BJ (cell line): ENCODE data around the gene HSD3B7. TPM values are rescaled to one million over a fixed set of nuclear protein-coding genes. Genes with fewer than 3 reads are reported as not detected.

ENCODE experiments used
- CTCF ChIA-PET: fragments of 350-600 bp; formaldehyde crosslinking; extraction: SDS; loops from one replicate; lab custom pipeline; 2021; ENCODE audit warnings: antibody characterized with exemption, inconsistent platforms; lab: Yijun Ruan, JAX
- POLR2A ChIA-PET: fragments of 300-600 bp; sonication (Branson Sonifier 250); formaldehyde crosslinking; extraction: SDS; loops from one replicate; lab custom pipeline; 2021; ENCODE audit warnings: antibody characterized with exemption; lab: Charles Lee
- DNase-seq: peaks from one replicate; pipeline ENCODE4 v3.0.0-alpha.2; 2011; ENCODE audit warnings: low read depth
- H3K27me3 ChIP-seq: 2 replicates; pipeline ENCODE4 v1.6.0; 2011; ENCODE audit warnings: low read length; ENCODE audit not compliant: control insufficient read depth, insufficient read depth
- H3K36me3 ChIP-seq: 2 replicates; pipeline ENCODE4 v1.5.1; 2011; ENCODE audit warnings: low read length; ENCODE audit not compliant: control insufficient read depth, insufficient read depth
- H3K4me3 ChIP-seq: 2 replicates; pipeline ENCODE4 v1.5.1; 2011; ENCODE audit warnings: low read depth, mild to moderate bottlenecking, control low read depth, low read length
- polyA plus RNA-seq: library from polyadenylated mRNA; depleted of rRNA; stranded (reverse); fragments of >200 nt; gene quantifications from 2 replicates; pipeline ENCODE4 v1.2.3, GENCODE V29; 2011
- TF ChIP-seq, protein P1 (sequence below): IDR thresholded peaks from 2 replicates; pipeline ENCODE4 v1.5.1; 2011; ENCODE audit warnings: low read depth, mild to moderate bottlenecking, control low read depth, inconsistent platforms, low read length, moderate library complexity; ENCODE audit not compliant: insufficient read depth

Gene HSD3B7
- polyA plus RNA-seq, 1 experiment = 25.0 TPM

DNA sequence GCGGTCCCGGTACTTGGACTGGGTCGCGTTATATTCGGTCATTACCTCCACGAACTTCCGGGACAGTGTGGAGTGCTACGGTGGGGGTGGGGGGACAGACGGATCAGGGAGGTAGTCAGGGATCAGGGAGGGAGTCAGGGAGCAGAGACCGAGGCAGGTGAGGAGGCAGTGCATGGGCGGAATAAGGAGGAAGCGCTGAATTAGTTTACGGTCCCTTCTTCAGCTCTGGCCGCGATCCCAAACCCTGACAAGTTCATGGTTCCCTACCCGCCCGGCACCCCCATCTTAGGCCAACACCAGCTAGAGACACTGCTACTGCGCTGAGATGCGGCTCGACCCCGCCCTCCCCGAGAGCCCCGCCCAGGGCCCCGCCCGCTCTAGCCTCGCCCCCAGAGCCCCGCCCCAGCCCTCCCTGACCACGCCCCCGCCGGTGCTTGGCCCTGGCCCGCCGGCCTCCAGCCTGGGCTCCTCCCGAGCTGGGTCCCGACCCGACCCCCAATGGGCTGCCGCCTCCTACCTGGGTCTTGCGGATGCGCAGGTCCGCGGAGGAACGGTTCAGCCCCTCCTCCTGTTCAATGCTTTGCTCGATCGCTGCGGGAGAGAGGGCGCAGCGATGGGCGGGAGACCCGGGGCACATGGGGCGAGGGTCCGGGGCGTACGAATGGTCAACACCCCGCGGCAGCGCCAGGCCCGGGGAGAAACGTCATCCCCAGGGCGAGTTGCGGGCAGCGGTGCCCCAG lies 12.1 kb downstream of the HSD3B7 start:
- Histone ChIP-seq H3K36me3 (no peaks in the 10 kb centered on the region), H3K27me3 (no peaks in the 10 kb centered on the region), H3K4me3 (peak overlapping the region; percentile 47)
- ChIA-PET POLR2A (no interaction called here), CTCF (interaction anchor here (0.8 to 1.8 kb wide), 3 partner anchors 12 to 446 kb away, joined by 5 to 9 read pairs (median 6); partner anchors contain the start of genes HSD3B7 and ZNF843)
- no peak for DNase-seq
- TF ChIP-seq, protein P1, sequence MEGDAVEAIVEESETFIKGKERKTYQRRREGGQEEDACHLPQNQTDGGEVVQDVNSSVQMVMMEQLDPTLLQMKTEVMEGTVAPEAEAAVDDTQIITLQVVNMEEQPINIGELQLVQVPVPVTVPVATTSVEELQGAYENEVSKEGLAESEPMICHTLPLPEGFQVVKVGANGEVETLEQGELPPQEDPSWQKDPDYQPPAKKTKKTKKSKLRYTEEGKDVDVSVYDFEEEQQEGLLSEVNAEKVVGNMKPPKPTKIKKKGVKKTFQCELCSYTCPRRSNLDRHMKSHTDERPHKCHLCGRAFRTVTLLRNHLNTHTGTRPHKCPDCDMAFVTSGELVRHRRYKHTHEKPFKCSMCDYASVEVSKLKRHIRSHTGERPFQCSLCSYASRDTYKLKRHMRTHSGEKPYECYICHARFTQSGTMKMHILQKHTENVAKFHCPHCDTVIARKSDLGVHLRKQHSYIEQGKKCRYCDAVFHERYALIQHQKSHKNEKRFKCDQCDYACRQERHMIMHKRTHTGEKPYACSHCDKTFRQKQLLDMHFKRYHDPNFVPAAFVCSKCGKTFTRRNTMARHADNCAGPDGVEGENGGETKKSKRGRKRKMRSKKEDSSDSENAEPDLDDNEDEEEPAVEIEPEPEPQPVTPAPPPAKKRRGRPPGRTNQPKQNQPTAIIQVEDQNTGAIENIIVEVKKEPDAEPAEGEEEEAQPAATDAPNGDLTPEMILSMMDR = no peak

DNA sequence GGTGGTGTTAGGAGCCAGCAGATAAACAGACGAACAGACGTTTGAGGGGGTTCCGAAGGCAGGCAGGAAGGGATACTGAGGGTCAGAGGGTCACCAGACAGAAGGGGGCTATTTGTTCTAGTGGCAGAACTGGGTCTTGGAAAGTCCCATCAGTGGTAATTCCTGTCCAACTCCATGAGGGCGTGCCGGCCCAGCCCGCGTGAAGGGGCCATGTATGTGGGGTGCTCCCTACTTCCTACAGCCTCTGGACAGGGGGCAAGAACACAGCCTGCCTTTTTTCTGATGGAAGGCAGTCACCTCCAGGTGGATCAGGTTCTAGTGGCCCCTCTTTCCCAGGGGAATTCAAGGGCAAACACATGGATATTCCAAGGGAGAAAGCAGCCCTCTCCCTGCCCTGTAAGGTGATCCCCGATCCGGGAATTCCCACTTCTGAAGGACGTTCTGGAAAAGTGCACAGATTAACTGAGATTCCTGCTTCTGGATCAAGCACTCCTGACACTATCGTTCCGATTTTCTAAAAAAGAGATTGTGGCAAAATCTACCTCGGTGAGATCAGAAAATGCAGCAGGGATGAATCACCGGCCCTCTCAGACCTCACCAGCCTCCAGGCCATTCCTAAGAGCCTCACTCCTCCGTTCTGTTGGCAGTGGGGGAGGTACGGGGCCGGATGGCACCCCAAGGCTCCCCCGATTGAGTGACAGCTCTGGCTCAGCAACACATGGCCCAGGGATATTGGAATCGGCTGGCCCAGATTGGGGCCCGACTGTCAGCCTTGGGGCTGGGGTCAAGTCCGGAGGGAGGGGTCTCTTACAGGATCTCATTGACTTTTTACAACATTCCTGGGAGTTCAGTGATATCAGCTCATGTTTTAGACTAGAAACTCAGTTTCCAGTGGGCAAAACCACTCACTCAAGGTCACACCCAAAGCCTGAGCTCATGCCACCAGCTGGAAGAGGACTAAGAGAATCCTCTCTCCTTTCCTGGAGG lies 13.0 kb downstream of the HSD3B7 start:
- Histone ChIP-seq H3K27me3 (no peaks in the 10 kb centered on the region), H3K4me3 (peak overlapping the region; percentile 47), H3K36me3 (no peaks in the 10 kb centered on the region)
- TF ChIP-seq, protein P1 = no peak
- POLR2A ChIA-PET = interaction anchor here (0.5 to 1.0 kb wide), 3 partner anchors 10 to 97 kb away, joined by 3 to 11 read pairs (median 7); partner anchors contain the start of genes VKORC1, ZNF646 and ZNF668
- peak; percentile 47 for DNase-seq
- CTCF ChIA-PET = interaction anchor here (0.7 to 2.3 kb wide), 11 partner anchors 11 to 870 kb away, joined by 3 to 16 read pairs (median 5); partner anchors contain the start of genes HSD3B7 and ZNF843

DNA sequence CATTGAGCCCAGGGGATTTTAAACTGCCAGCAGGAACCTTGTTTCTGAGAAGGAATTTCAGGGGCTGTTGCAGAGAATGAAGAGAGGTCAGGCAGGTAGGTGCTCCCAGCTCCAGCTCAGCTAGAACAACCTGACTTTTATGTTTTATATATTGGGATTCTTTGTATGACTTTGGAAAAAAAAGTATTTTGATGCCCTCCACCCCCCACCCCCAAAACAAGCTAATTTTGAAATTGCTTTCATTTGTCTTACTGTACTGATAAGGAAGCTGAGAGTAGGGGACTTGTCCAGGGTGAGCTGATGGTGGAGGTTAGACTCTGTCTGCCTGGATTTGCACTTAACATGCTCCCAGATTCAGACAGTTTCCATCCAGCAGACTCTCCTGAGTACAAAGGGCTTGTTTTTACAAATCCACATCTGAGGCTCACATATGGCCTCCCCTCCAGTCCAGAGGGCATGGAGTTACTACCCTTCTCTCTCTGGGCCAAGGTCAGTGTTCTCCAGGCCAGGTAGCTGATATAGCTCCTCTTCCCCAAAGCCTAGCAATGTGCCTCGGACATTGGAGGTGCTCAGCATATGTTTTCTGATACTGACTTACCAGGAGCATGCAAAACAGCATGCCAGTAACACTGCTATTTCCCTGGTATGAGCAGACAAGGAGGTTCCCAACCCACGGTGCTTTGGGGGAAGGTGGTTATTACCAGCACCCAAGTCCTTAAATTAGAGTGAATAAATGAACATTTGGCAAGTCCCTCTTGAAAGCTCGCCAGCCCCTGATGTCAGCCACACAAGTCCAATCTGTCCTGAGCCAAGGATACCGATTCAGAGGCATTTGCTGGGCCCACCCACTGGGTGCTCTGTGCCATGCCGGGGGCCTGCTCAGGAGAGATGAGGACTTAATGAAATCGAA lies 14.1 kb downstream of the HSD3B7 start:
- DNase-seq = no peak
- ChIA-PET POLR2A (interaction anchor here (0.6 to 1.0 kb wide), 3 partner anchors 38 to 75 kb away, joined by 3 to 11 read pairs (median 11); partner anchors contain the start of genes ZNF646 and ZNF668), CTCF (interaction anchor here (1.0 to 2.3 kb wide), 7 partner anchors 10 to 869 kb away, joined by 3 to 16 read pairs (median 4); partner anchors contain the start of gene HSD3B7)
- H3K27me3 ChIP-seq = no peaks in the 10 kb centered on the region
- no peak overlapping the region for H3K4me3 ChIP-seq
- H3K36me3 ChIP-seq = no peaks in the 10 kb centered on the region
- TF ChIP-seq, protein P1 = no peak

DNA sequence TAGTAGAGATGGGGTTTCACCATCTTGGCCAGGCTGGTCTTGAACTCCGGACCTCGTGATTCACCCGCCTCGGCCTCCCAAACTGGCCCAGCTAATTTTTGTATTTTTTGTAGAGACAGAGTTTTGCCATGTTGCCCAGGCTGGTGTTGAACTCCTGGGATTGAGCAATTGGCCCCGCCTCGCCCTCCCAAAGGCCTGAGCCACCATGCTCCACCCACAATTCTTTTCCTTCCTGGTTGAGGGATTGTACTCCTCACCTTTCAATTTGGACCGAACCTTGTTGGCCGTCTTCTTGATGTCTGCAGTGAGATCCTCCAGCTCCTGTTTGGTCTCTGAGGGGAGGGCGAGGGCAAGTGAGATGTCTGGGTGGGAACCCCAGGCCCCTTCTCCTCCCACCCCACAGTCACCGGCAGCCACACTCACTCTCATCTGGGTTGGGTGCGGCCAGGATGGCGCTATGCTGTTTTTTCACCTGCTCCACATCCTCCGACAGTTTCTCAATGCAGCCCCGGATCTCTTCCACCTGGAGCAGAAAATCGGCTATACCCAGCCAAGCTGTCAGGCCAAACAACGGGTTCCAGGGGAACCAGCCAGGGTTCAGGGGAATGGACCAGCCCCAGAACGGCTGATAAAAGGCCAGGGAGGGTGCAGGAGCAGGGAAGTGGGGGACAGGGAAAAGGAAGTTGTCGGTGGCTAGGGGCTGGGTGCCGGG lies 15.8 kb downstream of the HSD3B7 start:
- CTCF ChIA-PET = no interaction called here

More for the DNA sequence above, 15.8 kb downstream of the HSD3B7 start:
- POLR2A ChIA-PET = no interaction called here
- TF ChIP-seq, protein P1 = no peak
- no peaks in the 10 kb centered on the region for H3K27me3 ChIP-seq
- no peak for DNase-seq
- no peaks in the 10 kb centered on the region for H3K36me3 ChIP-seq
- no peak overlapping the region for H3K4me3 ChIP-seq
